Uterus (tissue), 2 donors: ENCODE results near the gene SELENOV.

ENCODE experiments used
- POLR2A ChIP-seq, 2 donors: fragments of 450-650 bp; IDR thresholded peaks; one replicate each; pipeline ENCODE4 v1.6.1; 2016; ENCODE audit warnings: antibody characterized with exemption in 2 of 2, mild to moderate bottlenecking in 1 of 2, moderate library complexity in 1 of 2
- TF ChIP-seq, protein P1 (sequence below), 4 experiments: fragments of 200-600 bp in 2 of 4; fragments of 450-650 bp in 2 of 4; sonication (generic) in 2 of 4; IDR thresholded peaks; one replicate each; pipeline ENCODE4 v1.5.1; 2016 to 2019; ENCODE audit warnings: antibody characterized with exemption in 4 of 4, mild to moderate bottlenecking in 2 of 4, moderate library complexity in 1 of 4

DNA sequence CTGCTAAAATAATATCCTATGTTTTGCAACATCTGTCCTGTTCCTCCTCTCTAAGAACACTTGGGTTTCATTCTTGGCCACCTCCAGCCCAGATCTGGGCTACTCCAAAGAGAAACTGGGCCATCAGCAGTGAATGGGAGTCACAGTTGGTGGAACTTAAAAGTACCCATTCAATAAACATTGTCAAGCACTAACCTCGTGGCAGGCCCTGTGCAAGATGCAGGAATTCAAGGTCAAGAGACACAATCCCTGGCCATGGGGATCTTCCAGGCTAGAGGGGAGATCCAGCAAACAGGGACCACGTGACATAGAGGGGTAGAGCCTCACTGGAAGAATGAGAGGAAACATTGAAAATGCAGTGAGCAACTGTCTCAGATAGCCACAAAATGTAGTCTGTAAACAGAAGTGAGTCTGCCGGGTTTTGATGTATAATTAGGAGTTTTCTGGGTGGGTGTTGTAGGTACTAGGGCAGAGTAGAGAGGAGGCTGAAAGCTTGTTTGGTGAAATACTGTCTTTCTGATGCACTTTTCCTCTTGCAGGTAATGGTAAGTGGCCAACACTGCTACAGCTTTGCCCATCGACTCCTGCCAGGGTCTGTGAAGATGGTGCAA, 39.9 kb downstream of the SELENOV start:
- TF ChIP-seq, protein P1, sequence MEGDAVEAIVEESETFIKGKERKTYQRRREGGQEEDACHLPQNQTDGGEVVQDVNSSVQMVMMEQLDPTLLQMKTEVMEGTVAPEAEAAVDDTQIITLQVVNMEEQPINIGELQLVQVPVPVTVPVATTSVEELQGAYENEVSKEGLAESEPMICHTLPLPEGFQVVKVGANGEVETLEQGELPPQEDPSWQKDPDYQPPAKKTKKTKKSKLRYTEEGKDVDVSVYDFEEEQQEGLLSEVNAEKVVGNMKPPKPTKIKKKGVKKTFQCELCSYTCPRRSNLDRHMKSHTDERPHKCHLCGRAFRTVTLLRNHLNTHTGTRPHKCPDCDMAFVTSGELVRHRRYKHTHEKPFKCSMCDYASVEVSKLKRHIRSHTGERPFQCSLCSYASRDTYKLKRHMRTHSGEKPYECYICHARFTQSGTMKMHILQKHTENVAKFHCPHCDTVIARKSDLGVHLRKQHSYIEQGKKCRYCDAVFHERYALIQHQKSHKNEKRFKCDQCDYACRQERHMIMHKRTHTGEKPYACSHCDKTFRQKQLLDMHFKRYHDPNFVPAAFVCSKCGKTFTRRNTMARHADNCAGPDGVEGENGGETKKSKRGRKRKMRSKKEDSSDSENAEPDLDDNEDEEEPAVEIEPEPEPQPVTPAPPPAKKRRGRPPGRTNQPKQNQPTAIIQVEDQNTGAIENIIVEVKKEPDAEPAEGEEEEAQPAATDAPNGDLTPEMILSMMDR (IDR thresholded peaks at IDR 0.05): no peak
- TF ChIP-seq POLR2A (IDR thresholded peaks at IDR 0.05): no peak
